Osteocyte (in vitro differentiated cells): ENCODE results near the gene TAF5L. TPM values are rescaled to one million over a fixed set of nuclear protein-coding genes. Genes with fewer than 3 reads are reported as not detected.

Source experiments
- DNase-seq: peaks from one replicate; pipeline ENCODE4 v3.0.0; 2021; ENCODE audit warnings: mixed read lengths; ENCODE audit not compliant: unreplicated experiment; ENCODE audit errors: extremely low spot score
- H3K27ac Mint-ChIP-seq: one replicate; pipeline ENCODE4 v1.8.0; 2021; ENCODE audit warnings: mild to moderate bottlenecking, mixed read lengths; ENCODE audit not compliant: unreplicated experiment
- H3K27me3 Mint-ChIP-seq: one replicate; pipeline ENCODE4 v1.8.0; 2021; ENCODE audit warnings: mixed read lengths; ENCODE audit not compliant: unreplicated experiment
- H3K36me3 Mint-ChIP-seq: one replicate; pipeline ENCODE4 v1.8.0; 2021; ENCODE audit warnings: mixed read lengths; ENCODE audit not compliant: unreplicated experiment
- H3K4me1 Mint-ChIP-seq: one replicate; pipeline ENCODE4 v1.8.0; 2021; ENCODE audit warnings: mixed read lengths; ENCODE audit not compliant: unreplicated experiment
- H3K4me3 Mint-ChIP-seq: one replicate; pipeline ENCODE4 v1.8.0; 2021; ENCODE audit warnings: mild to moderate bottlenecking, moderate library complexity, mixed read lengths; ENCODE audit not compliant: unreplicated experiment
- H3K9me3 Mint-ChIP-seq: one replicate; pipeline ENCODE4 v1.8.0; 2021; ENCODE audit warnings: mixed read lengths; ENCODE audit not compliant: unreplicated experiment
- total RNA-seq: library from RNA; stranded (reverse); gene quantifications from 2 replicates; pipeline ENCODE4 v1.2.1, GENCODE V29; 2021
- TF ChIP-seq, protein P1 (sequence below): fragments of 200-600 bp; sonication (generic); IDR thresholded peaks from 2 replicates; pipeline ENCODE4 v1.5.0; 2021; ENCODE audit warnings: antibody characterized with exemption, mild to moderate bottlenecking, moderate library complexity

The TAF5L gene
- total RNA-seq, 1 donor from 2014 or later = 18.3 TPM

DNA sequence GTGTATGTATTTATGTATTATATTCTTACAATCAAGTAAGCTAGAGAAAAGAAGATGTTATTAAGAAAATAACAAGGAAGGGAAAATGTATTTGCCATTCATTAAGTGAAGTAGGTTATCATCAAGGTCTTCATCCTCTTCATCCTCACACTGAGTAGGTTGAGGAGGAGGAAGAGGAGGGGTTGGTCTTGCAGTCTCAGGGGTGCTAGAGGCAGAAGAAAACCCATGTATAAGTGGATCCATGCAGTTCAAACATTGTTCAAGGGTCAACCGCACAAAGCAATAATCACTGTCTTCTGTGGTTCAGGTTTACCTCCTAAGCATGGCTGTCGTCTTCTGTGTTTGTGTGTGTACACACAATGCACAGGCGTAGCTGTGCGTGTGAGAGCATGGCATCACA is 17.0 kb upstream of the TAF5L start:
- no peak overlapping the region for H3K4me3 Mint-ChIP-seq
- no peak overlapping the region for H3K27ac Mint-ChIP-seq
- H3K36me3 Mint-ChIP-seq = peaks cover 34% of the 10 kb centered on the region
- H3K4me1 Mint-ChIP-seq = peaks cover 30% of the 10 kb centered on the region
- DNase-seq = no peak
- no peaks in the 10 kb centered on the region for H3K27me3 Mint-ChIP-seq
- H3K9me3 Mint-ChIP-seq = no peaks in the 10 kb centered on the region
- TF ChIP-seq, protein P1, sequence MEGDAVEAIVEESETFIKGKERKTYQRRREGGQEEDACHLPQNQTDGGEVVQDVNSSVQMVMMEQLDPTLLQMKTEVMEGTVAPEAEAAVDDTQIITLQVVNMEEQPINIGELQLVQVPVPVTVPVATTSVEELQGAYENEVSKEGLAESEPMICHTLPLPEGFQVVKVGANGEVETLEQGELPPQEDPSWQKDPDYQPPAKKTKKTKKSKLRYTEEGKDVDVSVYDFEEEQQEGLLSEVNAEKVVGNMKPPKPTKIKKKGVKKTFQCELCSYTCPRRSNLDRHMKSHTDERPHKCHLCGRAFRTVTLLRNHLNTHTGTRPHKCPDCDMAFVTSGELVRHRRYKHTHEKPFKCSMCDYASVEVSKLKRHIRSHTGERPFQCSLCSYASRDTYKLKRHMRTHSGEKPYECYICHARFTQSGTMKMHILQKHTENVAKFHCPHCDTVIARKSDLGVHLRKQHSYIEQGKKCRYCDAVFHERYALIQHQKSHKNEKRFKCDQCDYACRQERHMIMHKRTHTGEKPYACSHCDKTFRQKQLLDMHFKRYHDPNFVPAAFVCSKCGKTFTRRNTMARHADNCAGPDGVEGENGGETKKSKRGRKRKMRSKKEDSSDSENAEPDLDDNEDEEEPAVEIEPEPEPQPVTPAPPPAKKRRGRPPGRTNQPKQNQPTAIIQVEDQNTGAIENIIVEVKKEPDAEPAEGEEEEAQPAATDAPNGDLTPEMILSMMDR = no peak

DNA sequence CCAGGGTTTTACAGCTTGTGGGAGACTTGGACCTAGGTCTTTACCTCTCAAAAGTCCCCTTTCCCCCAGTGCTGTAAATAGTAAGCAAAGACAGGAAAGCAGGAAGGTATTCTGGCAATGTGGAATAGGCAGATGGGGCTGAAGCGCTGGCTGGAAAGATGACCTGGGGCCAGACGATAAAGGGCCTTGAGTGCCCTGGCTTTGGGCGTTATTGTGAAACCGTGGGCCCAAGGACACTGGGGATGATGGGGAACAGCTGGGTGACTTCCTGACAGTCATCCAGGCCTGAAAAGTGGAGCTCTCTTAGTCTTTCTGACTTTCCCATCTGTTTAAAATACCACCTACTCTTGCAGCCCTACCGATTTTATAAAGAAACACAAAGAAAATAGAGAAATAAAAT is 16.5 kb upstream of the TAF5L start:
- TF ChIP-seq, protein P1 = no peak
- Mint-ChIP-seq H3K4me1 (peaks cover 30% of the 10 kb centered on the region), H3K36me3 (peaks cover 35% of the 10 kb centered on the region), H3K9me3 (no peaks in the 10 kb centered on the region), H3K27me3 (no peaks in the 10 kb centered on the region), H3K27ac (no peak overlapping the region), H3K4me3 (no peak overlapping the region)
- no peak for DNase-seq

DNA sequence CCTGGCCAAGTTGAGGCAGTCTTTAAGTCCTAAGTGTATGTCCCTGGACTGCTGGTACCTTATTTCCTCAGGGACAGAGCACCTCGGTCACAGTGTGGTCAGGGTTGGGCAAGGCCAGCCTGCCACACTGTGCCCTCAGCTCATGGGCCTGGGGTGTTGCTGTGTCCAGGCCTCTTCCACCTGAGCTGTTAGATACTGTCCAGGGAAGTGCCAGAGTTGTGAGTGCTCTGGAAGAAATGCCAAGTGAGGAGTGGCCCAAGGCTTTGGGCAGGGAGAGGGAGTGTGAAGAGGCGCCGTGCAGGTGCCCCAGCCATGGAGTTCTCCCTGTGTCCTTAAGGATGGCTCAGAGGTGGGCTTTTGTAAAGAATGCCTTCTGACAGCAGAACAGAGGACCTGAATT is 15.4 kb upstream of the TAF5L start:
- TF ChIP-seq, protein P1 = no peak
- DNase-seq = no peak
- Mint-ChIP-seq H3K27me3 (no peaks in the 10 kb centered on the region), H3K36me3 (peaks cover 36% of the 10 kb centered on the region), H3K4me1 (peaks cover 30% of the 10 kb centered on the region), H3K4me3 (no peak overlapping the region), H3K9me3 (no peaks in the 10 kb centered on the region), H3K27ac (peak overlapping the region; percentile 15)

DNA sequence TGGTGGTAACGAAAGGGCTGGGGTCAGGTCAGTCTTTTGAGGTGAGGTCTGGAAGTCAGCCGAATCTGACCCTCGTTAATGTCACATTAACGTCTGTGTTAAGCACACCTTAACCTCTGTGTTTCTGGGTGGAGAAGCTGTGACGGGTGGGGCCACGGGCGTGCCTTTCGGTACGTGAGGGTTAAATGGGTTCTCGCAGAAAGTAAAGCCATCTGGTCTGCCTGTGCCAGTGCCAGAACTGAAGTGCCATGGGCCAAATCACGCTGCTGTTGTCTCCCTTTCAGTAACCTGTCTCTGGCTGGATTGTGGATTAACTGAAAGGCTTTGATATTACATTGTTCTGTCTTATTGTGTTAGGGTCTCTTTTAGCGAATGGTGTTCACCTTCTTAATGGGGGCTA is 14.5 kb upstream of the TAF5L start:
- Mint-ChIP-seq H3K27me3 (no peaks in the 10 kb centered on the region), H3K27ac (no peak overlapping the region), H3K9me3 (no peaks in the 10 kb centered on the region), H3K36me3 (peaks cover 42% of the 10 kb centered on the region), H3K4me1 (peaks cover 25% of the 10 kb centered on the region), H3K4me3 (no peak overlapping the region)
- DNase-seq = no peak
- TF ChIP-seq, protein P1 = no peak

DNA sequence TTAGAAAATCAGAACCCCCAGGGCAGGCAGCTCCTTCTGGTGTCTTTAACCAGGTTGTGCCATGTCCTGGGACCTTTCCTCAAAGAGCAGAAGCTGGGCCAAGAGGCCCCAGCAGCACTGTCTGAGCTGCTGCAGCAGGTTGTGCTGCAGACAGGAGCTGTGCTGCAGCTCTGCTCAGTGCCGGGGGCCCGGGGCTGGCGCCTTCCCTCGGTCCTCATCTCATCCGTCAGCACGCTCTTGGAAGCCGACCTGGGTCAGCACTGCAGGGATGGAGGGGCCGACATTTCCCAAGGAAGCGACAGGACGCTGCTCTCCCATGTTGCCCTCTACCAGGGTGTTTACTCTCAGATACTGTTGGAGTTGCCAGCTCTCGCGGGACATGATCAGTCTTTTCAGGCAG is 11.8 kb upstream of the TAF5L start:
- peaks cover 43% of the 10 kb centered on the region for H3K36me3 Mint-ChIP-seq
- TF ChIP-seq, protein P1 = no peak
- H3K4me1 Mint-ChIP-seq = peaks cover 8% of the 10 kb centered on the region
- H3K27ac Mint-ChIP-seq = no peak overlapping the region
- H3K27me3 Mint-ChIP-seq = no peaks in the 10 kb centered on the region
- DNase-seq = no peak
- H3K9me3 Mint-ChIP-seq = no peaks in the 10 kb centered on the region
- H3K4me3 Mint-ChIP-seq = no peak overlapping the region
